A549 (cell line): Measurements from ENCODE around the gene CKLF.

ENCODE experiments used
- CBX2 ChIP-seq: fragments of 200-600 bp; sonication (generic); IDR thresholded peaks from 2 replicates; pipeline ENCODE4 v1.6.1; 2016; ENCODE audit warnings: low read depth, mild to moderate bottlenecking, borderline replicate concordance
- CTCF ChIP-seq: fragments of >200 bp; sonication (Bioruptor Twin); formaldehyde crosslinking; IDR thresholded peaks from 3 replicates; pipeline ENCODE4 v1.5.1; 2016
- EHMT2 ChIP-seq: fragments of 200-600 bp; sonication (generic); IDR thresholded peaks from 2 replicates; pipeline ENCODE4 v1.6.1; 2016; ENCODE audit warnings: antibody characterized with exemption, low read depth, mild to moderate bottlenecking, moderate library complexity
- ELK1 ChIP-seq: fragments of 150-350 bp; IDR thresholded peaks from 2 replicates; pipeline ENCODE4 v1.6.1; 2014; ENCODE audit warnings: low read depth, mild to moderate bottlenecking, low read length
- FOSB ChIP-seq: fragments of 250-450 bp; sonication (Bioruptor Pico); IDR thresholded peaks from 2 replicates; pipeline ENCODE4 v1.5.0; 2020; ENCODE audit warnings: mild to moderate bottlenecking, moderate library complexity
- JUN ChIP-seq, 2 experiments: fragments of >200 bp; sonication (Bioruptor Twin); formaldehyde crosslinking; IDR thresholded peaks; 2 replicates in 1 of 2; 3 replicates in 1 of 2; pipeline ENCODE4 v1.6.1; 2016 to 2017
- MYC ChIP-seq: IDR thresholded peaks from 2 replicates; pipeline ENCODE4 v1.6.1; 2012; ENCODE audit warnings: mild to moderate bottlenecking, inconsistent platforms, low read length, improper control_type of control experiment, borderline replicate concordance

GRCh38 chr16:66562409-66562808 lies 10.0 kb downstream of the CKLF start:
- TF ChIP-seq JUN (IDR thresholded peaks at IDR 0.05) (no peak), CBX2 (no peak), CTCF (peak; percentile 33; the same call in 2 of the 3 replicates), EHMT2 (no peak), ELK1 (no peak), MYC (no peak), FOSB (CRISPR knock-in tag) (no peak)
